VCaP (cell line): Measurements from ENCODE around the gene GPR137.
A peak's percentile ranks its signal among the peaks of the same experiment; 100 is the strongest.
"Not testable (repeated sequence)": the region's sequence is repeated elsewhere in the genome, so short reads cannot be mapped to it uniquely, and the experiment has no call there.

Experiments
- H3K27ac ChIP-seq: fragments of 450-650 bp; 2 replicates; pipeline ENCODE4 v1.5.1; 2017
- CTCF ChIP-seq: fragments of 450-650 bp; conservative IDR thresholded peaks from 2 replicates; pipeline ENCODE4 v1.5.1; 2017; ENCODE audit warnings: mild to moderate bottlenecking, moderate library complexity

GPR137 gene

GRCh38 chr11:64318766-64319761, 33.4 kb downstream of the GPR137 start:
- H3K27ac ChIP-seq, result peak overlapping the region; percentile 100
- no peak for TF ChIP-seq CTCF

- H3K27ac ChIP-seq, result peak overlapping the region; percentile 100
- no peak for TF ChIP-seq CTCF
Measured at GRCh38 chr11:64320556-64320955, 34.9 kb downstream of the GPR137 start.

- peak overlapping the region; percentile 100 for H3K27ac ChIP-seq
- no peak for TF ChIP-seq CTCF
Measured at GRCh38 chr11:64321026-64321425, 35.4 kb downstream of the GPR137 start.

GRCh38 chr11:64321533-64321932, 35.9 kb downstream of the GPR137 start:
- TF ChIP-seq CTCF, result no peak
- H3K27ac ChIP-seq, result peak overlapping the region; percentile 100

GRCh38 chr11:64322925-64323260, 37.2 kb downstream of the GPR137 start:
- no peak overlapping the region; the same call in 1 of the 2 replicates for H3K27ac ChIP-seq
- TF ChIP-seq CTCF, result no peak

- H3K27ac ChIP-seq, result no peak overlapping the region; the same call in 1 of the 2 replicates
- TF ChIP-seq CTCF, result no peak
Measured at GRCh38 chr11:64323373-64323772, 37.7 kb downstream of the GPR137 start.

- H3K27ac ChIP-seq, result not testable (repeated sequence)
Measured at GRCh38 chr11:64323984-64324383, 38.3 kb downstream of the GPR137 start.
